Heart left ventricle (tissue), 16 donors: ENCODE measurements around the gene OGFR. TPM values are rescaled to one million over a fixed set of nuclear protein-coding genes. Genes with fewer than 3 reads are reported as not detected.
A peak's percentile ranks its signal among the peaks of the same experiment; 100 is the strongest.

Experiments used
- ATAC-seq, 4 donors: fragments of 200-7000 bp; cut with Tn5 transposase; one replicate each; pipeline ENCODE4 v1.9.1; 2020 to 2022; ENCODE audit warnings: moderate library complexity in 4 of 4, mild to moderate bottlenecking in 3 of 4, moderate number of reproducible peaks in 1 of 4
- DNase-seq, 5 donors: peaks; one replicate each; pipeline ENCODE4 v3.0.0-alpha.2; 2020
- H3K27ac ChIP-seq, 12 donors: fragments of 200-600 bp; sonication (generic) in 4 of 12; one replicate each; pipeline versions ENCODE4 v1.5.0 to v1.8.0; 2016 to 2022; ENCODE audit warnings: mild to moderate bottlenecking in 2 of 12
- H3K27me3 ChIP-seq, 9 donors: fragments of 200-600 bp; sonication (generic) in 2 of 9; one replicate each; pipeline versions ENCODE4 v1.5.1 to v1.8.0; 2016 to 2022; ENCODE audit warnings: mild to moderate bottlenecking in 3 of 9
- H3K36me3 ChIP-seq, 9 donors: fragments of 200-600 bp; sonication (generic) in 2 of 9; one replicate each; pipeline versions ENCODE4 v1.5.0 to v1.8.0; 2018 to 2022; ENCODE audit warnings: mild to moderate bottlenecking in 2 of 9
- H3K4me1 ChIP-seq, 12 donors: fragments of 200-600 bp; sonication (generic) in 4 of 12; one replicate each; pipeline versions ENCODE4 v1.5.0 to v1.8.0; 2016 to 2022; ENCODE audit warnings: mild to moderate bottlenecking in 3 of 12
- H3K4me3 ChIP-seq, 12 donors: fragments of 200-600 bp; sonication (generic) in 4 of 12; one replicate each; pipeline versions ENCODE4 v1.5.0 to v1.8.0; 2017 to 2022; ENCODE audit warnings: mild to moderate bottlenecking in 9 of 12, moderate library complexity in 4 of 12
- H3K9me3 ChIP-seq, 12 donors: fragments of 200-600 bp; sonication (generic) in 4 of 12; one replicate each; pipeline versions ENCODE4 v1.5.0 to v1.8.0; 2016 to 2022; ENCODE audit warnings: mild to moderate bottlenecking in 1 of 12
- POLR2A ChIP-seq, 2 donors: fragments of 450-650 bp; IDR thresholded peaks; one replicate each; pipeline ENCODE4 v1.6.1; 2017; ENCODE audit warnings: antibody characterized with exemption in 2 of 2, mild to moderate bottlenecking in 2 of 2, moderate library complexity in 2 of 2
- WGBS, 4 donors: extraction: QIAGEN DNeasy Blood & Tissue Kit in 2 of 4; methylation state at CpG; one replicate each; pipeline versions ENCODE4 v1.1.5 to v1.1.7; 2013 to 2018; 5-methylcytosine and 5-hydroxymethylcytosine counted together
- intact Hi-C, 10 donors: fragments of 100-400 bp; cut with DNase I; formaldehyde crosslinking; loops; one replicate each; pipeline versions ENCODE4 v1.11.1 to v1.14.2; 2022
- polyA plus RNA-seq, 2 donors: library from polyadenylated mRNA; stranded (reverse); fragments of 200-250 nt; gene quantifications; one replicate each; pipeline ENCODE4 v1.2.3, GENCODE V29; 2013
- total RNA-seq, 9 donors: library from RNA; depleted of rRNA in 2 of 9; stranded (reverse); fragments of >200 nt in 2 of 9; fragmentation: NEBNext Ultra II Directional in 3 of 9; extraction: Animal tissue kit (Norgen Biotek cat#: 25700) in 3 of 9; gene quantifications; one replicate each; pipeline versions ENCODE4 v1.1.0 to v1.2.4, GENCODE V29; 2016 to 2023
- TF ChIP-seq, protein P1 (sequence below), 12 donors: fragments of 200-600 bp; sonication (generic) in 4 of 12; IDR thresholded peaks; one replicate each; pipeline versions ENCODE4 v1.5.0 to v1.8.0; 2018 to 2022; ENCODE audit warnings: antibody characterized with exemption in 12 of 12, mild to moderate bottlenecking in 5 of 12
- donor health status: ischemic (EF 13 %, LVEDD 7.1; RV severe dilation, severe dysfunction).
- donor health status: healthy with polysubstance abuse.
- donor health status: DM: no; HTN: yes; CAD: no.
- donor health status: DM: no; HTN: no; CAD: no.
- donor health status: ischemic (EF 25% LVEDD 6.9; RV normal size, moderate dysfunction).
- donor health status: ischemic (EF 25% LVEDD 5.7; RV mildly dilated, moderate dysfunction).
- donor health status: healthy.
- donor health status: DM: yes; HTN: yes; CAD: no.
- donor health status: ischemic (EF 35%, LVEDD 5.7; RV mildly dilated, moderate dysfunction).
- donor health status: nonischemic (EF 11% LVEDD 7.7; RV severe dilation, severe dysfunction).
- donor health status: DM: yes; HTN: yes; CAD: no.
- donor health status: PGD.
- donor health status: ischemic (EF 29% LVEDD 5.4; RV normal size, mild dysfunction).
- donor health status: nonischemic (EF 23%, LVEDD 6.1; RV moderate dilation, normal function).

OGFR gene
- total and polyA plus RNA-seq, 11 donors = 14.9 to 46.9 (median 21.2) TPM

GRCh38 chr20:62773845-62774714 is 30.6 kb upstream of the OGFR start:
- Histone ChIP-seq H3K36me3 (no peaks in the 10 kb centered on the region), H3K9me3 (no peaks in the 10 kb centered on the region), H3K4me3 (no peak overlapping the region), H3K4me1 (peaks cover 0 to 18% (median 0%) of the 10 kb centered on the region in 12 donors), H3K27ac (no peak overlapping the region), H3K27me3 (peaks cover 0 to 15% (median 0%) of the 10 kb centered on the region in 9 donors)
- no peak for TF ChIP-seq POLR2A (IDR thresholded peaks at IDR 0.05)
- TF ChIP-seq, protein P1, sequence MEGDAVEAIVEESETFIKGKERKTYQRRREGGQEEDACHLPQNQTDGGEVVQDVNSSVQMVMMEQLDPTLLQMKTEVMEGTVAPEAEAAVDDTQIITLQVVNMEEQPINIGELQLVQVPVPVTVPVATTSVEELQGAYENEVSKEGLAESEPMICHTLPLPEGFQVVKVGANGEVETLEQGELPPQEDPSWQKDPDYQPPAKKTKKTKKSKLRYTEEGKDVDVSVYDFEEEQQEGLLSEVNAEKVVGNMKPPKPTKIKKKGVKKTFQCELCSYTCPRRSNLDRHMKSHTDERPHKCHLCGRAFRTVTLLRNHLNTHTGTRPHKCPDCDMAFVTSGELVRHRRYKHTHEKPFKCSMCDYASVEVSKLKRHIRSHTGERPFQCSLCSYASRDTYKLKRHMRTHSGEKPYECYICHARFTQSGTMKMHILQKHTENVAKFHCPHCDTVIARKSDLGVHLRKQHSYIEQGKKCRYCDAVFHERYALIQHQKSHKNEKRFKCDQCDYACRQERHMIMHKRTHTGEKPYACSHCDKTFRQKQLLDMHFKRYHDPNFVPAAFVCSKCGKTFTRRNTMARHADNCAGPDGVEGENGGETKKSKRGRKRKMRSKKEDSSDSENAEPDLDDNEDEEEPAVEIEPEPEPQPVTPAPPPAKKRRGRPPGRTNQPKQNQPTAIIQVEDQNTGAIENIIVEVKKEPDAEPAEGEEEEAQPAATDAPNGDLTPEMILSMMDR (IDR thresholded peaks at IDR 0.05) = no peak
- DNase-seq = no peak
- intact Hi-C loops = loop anchor here in 2 of 10 donors (5.0 kb wide), 2 partner anchors 62 to 92 kb away; no protein-coding TSS in a partner anchor
- no peak for ATAC-seq
- 82 to 87% (median 84%) methylated on average over 23 to 29 of the region's 29 CpGs for WGBS, 4 donors

DNA sequence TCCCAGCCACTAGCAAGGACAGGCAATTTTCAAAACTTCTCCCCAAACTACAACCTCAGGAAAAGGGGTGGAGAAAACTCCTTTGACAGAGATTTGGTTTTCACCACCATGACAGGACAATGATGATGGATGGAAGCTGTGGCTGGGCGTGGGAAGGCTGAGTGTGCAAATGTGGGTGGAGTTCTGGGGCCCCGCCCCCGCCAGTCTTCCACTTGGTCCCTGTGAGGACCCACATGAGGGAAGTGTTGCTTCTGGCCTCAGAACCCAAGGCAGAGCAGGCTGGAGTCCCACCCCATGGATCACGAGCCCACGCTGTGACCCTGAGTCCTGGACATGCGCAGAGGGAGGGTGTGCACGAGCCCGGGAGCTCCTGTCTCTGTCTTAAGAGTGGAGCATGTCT is 29.9 kb upstream of the OGFR start:
- Histone ChIP-seq H3K27ac (no peak overlapping the region), H3K36me3 (no peaks in the 10 kb centered on the region), H3K4me1 (peaks cover 0 to 18% (median 0%) of the 10 kb centered on the region in 12 donors), H3K9me3 (no peaks in the 10 kb centered on the region), H3K27me3 (peaks cover 0 to 15% (median 0%) of the 10 kb centered on the region in 9 donors), H3K4me3 (no peak overlapping the region)
- TF ChIP-seq, protein P1 (IDR thresholded peaks at IDR 0.05) = no peak
- no peak for TF ChIP-seq POLR2A (IDR thresholded peaks at IDR 0.05)
- DNase-seq = no peak
- no peak for ATAC-seq
- WGBS, 4 donors = 68 to 76% (median 70%) methylated on average over 8 of the region's 8 CpGs
- intact Hi-C loops = loop anchor here in 2 of 10 donors (5.0 kb wide), 2 partner anchors 62 to 92 kb away; no protein-coding TSS in a partner anchor

DNA sequence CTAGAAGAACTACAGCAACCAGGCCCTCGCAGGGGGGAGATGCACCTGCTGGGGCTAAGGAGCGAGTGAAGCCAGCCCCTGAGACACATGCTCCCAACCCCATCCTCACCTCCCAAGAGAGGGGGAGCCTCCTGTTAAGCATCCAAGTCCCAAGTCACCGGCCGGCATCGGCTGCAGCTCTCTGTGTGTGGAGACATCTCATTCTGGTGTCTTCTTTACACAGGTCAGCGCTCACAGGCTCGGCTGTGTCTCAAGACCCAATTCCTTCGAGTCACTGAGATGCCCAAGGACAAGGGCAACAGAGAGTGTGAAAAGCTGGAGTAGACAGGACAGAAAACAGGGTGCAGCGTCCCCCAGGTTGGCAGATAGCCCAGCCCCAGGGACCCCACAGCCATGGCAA is 29.4 kb upstream of the OGFR start:
- ATAC-seq (no peak), DNase-seq (no peak)
- H3K27ac ChIP-seq = no peak overlapping the region
- peaks cover 0 to 18% (median 0%) of the 10 kb centered on the region in 12 donors for H3K4me1 ChIP-seq
- WGBS, 4 donors = 78 to 89% (median 86%) methylated on average over 9 of the region's 9 CpGs
- no peak overlapping the region for H3K4me3 ChIP-seq
- no peaks in the 10 kb centered on the region for H3K9me3 ChIP-seq
- TF ChIP-seq POLR2A (IDR thresholded peaks at IDR 0.05) = no peak
- TF ChIP-seq, protein P1 (IDR thresholded peaks at IDR 0.05) = no peak
- H3K36me3 ChIP-seq = no peaks in the 10 kb centered on the region
- intact Hi-C loops = no loop called here
- H3K27me3 ChIP-seq = peaks cover 0 to 15% (median 0%) of the 10 kb centered on the region in 9 donors

GRCh38 chr20:62776035-62776691 is 28.5 kb upstream of the OGFR start:
- Histone ChIP-seq H3K4me1 (peaks cover 0 to 18% (median 0%) of the 10 kb centered on the region in 12 donors), H3K36me3 (no peaks in the 10 kb centered on the region), H3K27ac (peak overlapping the region in 3 of 12 donors; percentile 26 to 71 (median 39)), H3K9me3 (no peaks in the 10 kb centered on the region), H3K27me3 (peaks cover 0 to 11% (median 0%) of the 10 kb centered on the region in 9 donors), H3K4me3 (no peak overlapping the region)
- TF ChIP-seq, protein P1 (IDR thresholded peaks at IDR 0.05) = no peak
- 90 to 97% (median 93%) methylated on average over 21 to 24 of the region's 24 CpGs for whole genome bisulfite sequencing, 4 donors
- intact Hi-C loops = no loop called here
- DNase-seq = no peak
- ATAC-seq = no peak
